Breast epithelium (tissue), 3 donors: ENCODE measurements around the gene TARS2.

Source experiments
- POLR2AphosphoS5 ChIP-seq, 3 donors: sonication (generic); formaldehyde crosslinking; IDR thresholded peaks; one replicate each; pipeline ENCODE4 v1.6.1; 2017; ENCODE audit warnings: antibody characterized with exemption in 3 of 3
- TF ChIP-seq, protein P1 (sequence below), 3 donors: fragments of 450-650 bp; IDR thresholded peaks; one replicate each; pipeline ENCODE4 v1.5.1; 2016 to 2017; ENCODE audit warnings: antibody characterized with exemption in 3 of 3, mild to moderate bottlenecking in 3 of 3, moderate library complexity in 3 of 3

DNA sequence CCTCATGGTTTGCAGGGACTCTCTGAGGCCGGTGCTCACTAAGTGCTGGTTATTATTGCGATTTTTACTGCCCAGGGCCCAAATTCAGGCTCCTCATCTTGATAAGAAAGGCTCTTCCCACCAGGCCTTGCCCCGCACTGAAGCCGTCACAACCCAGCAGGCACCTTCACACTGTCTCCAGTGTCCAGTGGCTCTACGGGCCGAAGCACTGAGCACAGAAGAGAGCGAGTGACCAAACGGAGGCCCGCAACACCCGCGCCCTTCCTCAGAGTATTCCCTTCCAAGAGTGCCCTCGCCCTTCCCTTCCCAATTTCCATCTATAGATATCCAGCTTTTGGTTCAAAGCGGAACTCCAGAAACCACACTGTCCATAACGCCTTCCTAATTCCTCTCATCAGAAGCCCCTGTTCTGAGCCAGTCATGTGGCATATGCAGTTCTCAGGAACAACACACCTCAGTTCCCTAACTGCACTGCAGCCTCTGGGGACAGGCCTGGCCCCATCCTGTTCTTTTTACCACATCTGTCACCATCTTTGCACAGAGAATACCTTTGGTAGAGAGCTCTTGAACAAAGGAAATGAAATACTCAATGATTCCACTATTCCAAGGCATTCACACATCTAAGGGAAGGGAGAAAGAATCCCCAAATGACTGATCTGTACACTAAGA, 43.4 kb downstream of the TARS2 start:
- TF ChIP-seq, protein P1, sequence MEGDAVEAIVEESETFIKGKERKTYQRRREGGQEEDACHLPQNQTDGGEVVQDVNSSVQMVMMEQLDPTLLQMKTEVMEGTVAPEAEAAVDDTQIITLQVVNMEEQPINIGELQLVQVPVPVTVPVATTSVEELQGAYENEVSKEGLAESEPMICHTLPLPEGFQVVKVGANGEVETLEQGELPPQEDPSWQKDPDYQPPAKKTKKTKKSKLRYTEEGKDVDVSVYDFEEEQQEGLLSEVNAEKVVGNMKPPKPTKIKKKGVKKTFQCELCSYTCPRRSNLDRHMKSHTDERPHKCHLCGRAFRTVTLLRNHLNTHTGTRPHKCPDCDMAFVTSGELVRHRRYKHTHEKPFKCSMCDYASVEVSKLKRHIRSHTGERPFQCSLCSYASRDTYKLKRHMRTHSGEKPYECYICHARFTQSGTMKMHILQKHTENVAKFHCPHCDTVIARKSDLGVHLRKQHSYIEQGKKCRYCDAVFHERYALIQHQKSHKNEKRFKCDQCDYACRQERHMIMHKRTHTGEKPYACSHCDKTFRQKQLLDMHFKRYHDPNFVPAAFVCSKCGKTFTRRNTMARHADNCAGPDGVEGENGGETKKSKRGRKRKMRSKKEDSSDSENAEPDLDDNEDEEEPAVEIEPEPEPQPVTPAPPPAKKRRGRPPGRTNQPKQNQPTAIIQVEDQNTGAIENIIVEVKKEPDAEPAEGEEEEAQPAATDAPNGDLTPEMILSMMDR (IDR thresholded peaks at IDR 0.05), result no peak
- no peak for TF ChIP-seq POLR2AphosphoS5 (IDR thresholded peaks at IDR 0.05)
